K562 (cell line): ENCODE results near the gene GXYLT2. TPM values are rescaled to one million over a fixed set of nuclear protein-coding genes. Genes with fewer than 3 reads are reported as not detected.

Experiments used
- ATAC-seq: fragments of 200-7000 bp; cut with Tn5 transposase; 3 replicates; pipeline ENCODE4 v1.9.1; 2020; ENCODE audit warnings: moderate library complexity
- BruUV-seq: library from RNA; stranded (reverse); fragments of 400-500 nt; replicated peaks from 2 replicates; lab custom pipeline; 2021; lab: Mats Ljungman, UMichigan
- CTCF ChIA-PET: fragments of 300-600 bp; formaldehyde crosslinking; extraction: SDS; loops from one replicate; lab custom pipeline; 2021; ENCODE audit warnings: low intra/inter-chr PET ratio; lab: Yijun Ruan, JAX
- POLR2A ChIA-PET: fragments of 300-600, 350-650 bp; sonication (Branson Sonifier 250); formaldehyde crosslinking; extraction: SDS; loops from one replicate; lab custom pipeline; 2021; ENCODE audit warnings: antibody characterized with exemption, inconsistent platforms; lab: Yijun Ruan, JAX
- DNase-seq, 4 experiments: peaks; one replicate each; pipeline versions ENCODE4 v3.0.0 to v3.0.0-alpha.2; 2011 to 2018; ENCODE audit warnings: low spot score in 3 of 4, mixed read lengths in 3 of 4; ENCODE audit errors: extremely low read depth in 1 of 4
- FAIRE-seq: peaks from 2 replicates; lab custom pipeline; 2011; peaks lifted over from hg19 to GRCh38; lab: Jason Lieb, UNC
- H2AFZ ChIP-seq: 2 replicates; pipeline ENCODE4 v1.6.0; 2011; ENCODE audit warnings: low read depth, low read length, control low read depth, inconsistent platforms
- H3K27ac ChIP-seq: fragments of 200-600 bp; 3 replicates; pipeline ENCODE4 v1.8.0; 2011; ENCODE audit warnings: low read depth, mild to moderate bottlenecking, control low read depth, inconsistent platforms, low read length, moderate library complexity, mixed read lengths; ENCODE audit errors: extremely low read depth
- H3K27me3 ChIP-seq, 2 experiments: fragments of 300-600 bp in 1 of 2; 2 replicates in 1 of 2; 3 replicates in 1 of 2; pipeline versions ENCODE4 v1.6.0 to v1.8.0; 2011; ENCODE audit warnings: inconsistent platforms in 2 of 2, low read length in 2 of 2, mild to moderate bottlenecking in 1 of 2, mixed read lengths in 1 of 2, moderate library complexity in 1 of 2; ENCODE audit not compliant: control insufficient read depth in 2 of 2, insufficient read depth in 2 of 2
- H3K36me3 ChIP-seq: fragments of 300-600 bp; 3 replicates; pipeline ENCODE4 v1.8.0; 2011; ENCODE audit warnings: mild to moderate bottlenecking, low read length, inconsistent platforms; ENCODE audit not compliant: control insufficient read depth, insufficient read depth
- H3K4me1 ChIP-seq, 2 experiments: fragments of 200-600 bp in 1 of 2; replicated peaks in 1 of 2; 2 replicates in 1 of 2; 3 replicates in 1 of 2; pipeline versions ENCODE4 v1.5.1 to v1.8.0; 2011; ENCODE audit warnings: inconsistent platforms in 2 of 2, low read length in 2 of 2, mild to moderate bottlenecking in 1 of 2, mixed read lengths in 1 of 2, moderate library complexity in 1 of 2; ENCODE audit not compliant: control insufficient read depth in 2 of 2, insufficient read depth in 2 of 2
- H3K4me2 ChIP-seq: 2 replicates; pipeline ENCODE4 v1.6.1; 2011; ENCODE audit warnings: low read length, control low read depth, inconsistent platforms, mixed read lengths; ENCODE audit not compliant: insufficient read depth
- H3K4me3 ChIP-seq: fragments of 200-600 bp; sonication (generic), shearing (Covaris generic); 2 replicates; pipeline ENCODE4 v1.5.1; 2016; ENCODE audit warnings: control low read depth, inconsistent platforms
- H3K79me2 ChIP-seq: fragments of 200-600 bp; 3 replicates; pipeline ENCODE4 v1.8.0; 2011; ENCODE audit warnings: low read length, inconsistent platforms; ENCODE audit not compliant: control insufficient read depth, insufficient read depth
- H3K9ac ChIP-seq, 2 experiments: 2 replicates each; pipeline versions ENCODE4 v1.6.0 to v1.6.1; 2011; ENCODE audit warnings: low read depth in 2 of 2, low read length in 2 of 2, control low read depth in 1 of 2, inconsistent platforms in 1 of 2, mild to moderate bottlenecking in 1 of 2, mixed read lengths in 1 of 2; ENCODE audit not compliant: insufficient read depth in 1 of 2
- H3K9me1 ChIP-seq: one replicate; pipeline ENCODE4 v1.6.0; 2011; ENCODE audit warnings: inconsistent platforms, mild to moderate bottlenecking, low read length, moderate library complexity; ENCODE audit not compliant: control insufficient read depth, insufficient read depth
- H3K9me3 ChIP-seq: replicated peaks from 2 replicates; pipeline ENCODE4 v1.5.1; 2011; ENCODE audit warnings: low read depth, low read length, inconsistent platforms; ENCODE audit not compliant: control insufficient read depth, insufficient read depth
- H4K20me1 ChIP-seq: replicated peaks from 2 replicates; pipeline ENCODE4 v1.6.1; 2011; ENCODE audit warnings: low read length, inconsistent platforms, mixed read lengths; ENCODE audit not compliant: control insufficient read depth, insufficient read depth
- CBFB ChIP-seq: sonication (generic); formaldehyde crosslinking; IDR thresholded peaks from 2 replicates; pipeline ENCODE4 v1.4.0; 2020; ENCODE audit warnings: mild to moderate bottlenecking, missing genetic modification reagents
- CBX2 ChIP-seq: fragments of 200-600 bp; sonication (generic); IDR thresholded peaks from one replicate; pipeline ENCODE4 v1.6.1; 2012; ENCODE audit warnings: mild to moderate bottlenecking, low read length, inconsistent platforms; ENCODE audit not compliant: insufficient read depth, poor library complexity, severe bottlenecking
- ETS2 ChIP-seq: IDR thresholded peaks from 2 replicates; pipeline ENCODE4 v1.6.1; 2016; ENCODE audit warnings: borderline replicate concordance, missing genetic modification characterization, mild to moderate bottlenecking, moderate library complexity, missing compliant biosample characterization; ENCODE audit not compliant: poor library complexity, severe bottlenecking
- FUS ChIP-seq: fragments of 200-400 bp; formaldehyde crosslinking; optimal IDR thresholded peaks from 2 replicates; pipeline ENCODE3; 2017; ENCODE audit warnings: low read depth, low read length
- GTF2A2 ChIP-seq: IDR thresholded peaks from 2 replicates; pipeline ENCODE4 v1.6.1; 2016; ENCODE audit warnings: mild to moderate bottlenecking, missing genetic modification characterization, missing compliant biosample characterization
- HDAC2 ChIP-seq: fragments of 450-650 bp; IDR thresholded peaks from 2 replicates; pipeline ENCODE4 v1.6.1; 2016; ENCODE audit warnings: mild to moderate bottlenecking
- MAFF ChIP-seq: IDR thresholded peaks from 2 replicates; pipeline ENCODE4 v1.6.1; 2012; ENCODE audit warnings: low read length, improper control_type of control experiment
- MEF2A ChIP-seq: IDR thresholded peaks from 2 replicates; pipeline ENCODE4 v1.6.1; 2011; ENCODE audit warnings: low read depth, mild to moderate bottlenecking, low read length, moderate library complexity; ENCODE audit not compliant: control insufficient read depth
- MYC ChIP-seq, 2 experiments: fragments of 250-450 bp in 1 of 2; sonication (Bioruptor Pico) in 1 of 2; IDR thresholded peaks; 2 replicates each; pipeline versions ENCODE4 v1.5.1 to v1.6.1; 2012 to 2021; ENCODE audit warnings: low read depth in 2 of 2, borderline replicate concordance in 1 of 2, improper control_type of control experiment in 1 of 2, low read length in 1 of 2, mild to moderate bottlenecking in 1 of 2, moderate library complexity in 1 of 2
- PRPF4 ChIP-seq: fragments of 200-400 bp; formaldehyde crosslinking; IDR thresholded peaks from one replicate; pipeline ENCODE4 v1.6.1; 2017; ENCODE audit warnings: low read length, low read depth, mild to moderate bottlenecking; ENCODE audit not compliant: insufficient read depth, poor library complexity, severe bottlenecking
- RBM22 ChIP-seq: fragments of 200-400 bp; formaldehyde crosslinking; IDR thresholded peaks from 2 replicates; pipeline ENCODE4 v1.6.1; 2018; ENCODE audit warnings: low read length, low read depth; ENCODE audit not compliant: poor library complexity, severe bottlenecking
- SAP30 ChIP-seq: fragments of 200-600 bp; sonication (generic); IDR thresholded peaks from 2 replicates; pipeline ENCODE4 v1.6.1; 2012; ENCODE audit warnings: borderline replicate concordance, low read depth, mild to moderate bottlenecking, moderate library complexity, low read length, control low read depth, inconsistent platforms; ENCODE audit not compliant: insufficient read depth, poor library complexity, severe bottlenecking
- SETDB1 ChIP-seq: IDR thresholded peaks from one replicate; pipeline ENCODE4 v1.6.1; 2012; ENCODE audit warnings: low read length, control low read depth, inconsistent platforms
- SNIP1 ChIP-seq: fragments of 450-650 bp; IDR thresholded peaks from 2 replicates; pipeline ENCODE4 v1.7.1; 2017; ENCODE audit warnings: low read depth, mild to moderate bottlenecking
- SREBF2 ChIP-seq: sonication (generic); formaldehyde crosslinking; IDR thresholded peaks from 2 replicates; pipeline ENCODE4 v1.4.0; 2020; ENCODE audit warnings: mild to moderate bottlenecking, missing genetic modification reagents
- ZNF23 ChIP-seq: fragments of 250-450 bp; sonication (Bioruptor Pico); IDR thresholded peaks from 2 replicates; pipeline ENCODE4 v1.4.0; 2020; ENCODE audit warnings: mild to moderate bottlenecking
- ZNF274 ChIP-seq: IDR thresholded peaks from 2 replicates; pipeline ENCODE4 v1.6.1; 2011; ENCODE audit warnings: low read depth, mild to moderate bottlenecking, low read length, moderate library complexity, borderline replicate concordance
- ZNF551 ChIP-seq: fragments of 250-450 bp; sonication (Bioruptor Pico); IDR thresholded peaks from 2 replicates; pipeline ENCODE4 v1.5.0; 2021; ENCODE audit warnings: mild to moderate bottlenecking, moderate library complexity
- ZNF586 ChIP-seq: fragments of 450-650 bp; formaldehyde crosslinking; conservative IDR thresholded peaks from 2 replicates; pipeline ENCODE4 v1.4.0; 2020; ENCODE audit warnings: mild to moderate bottlenecking, moderate library complexity
- WGBS: fragments of 100-300 bp; shearing (Covaris generic); methylation state at CpG from one replicate; pipeline ENCODE4 v1.1.6; 2016; ENCODE audit warnings: low coverage, mixed read lengths; ENCODE audit not compliant: insufficient coverage; ENCODE audit errors: missing lambda C conversion rate; 5-methylcytosine and 5-hydroxymethylcytosine counted together
- in situ Hi-C: fragments of 300-500 bp; cut with MboI; formaldehyde crosslinking; loops from 4 replicates; pipeline ENCODE4 v1.15.0; 2018; ENCODE audit warnings: inconsistent platforms, mixed read lengths
- intact Hi-C: fragments of 100-400 bp; cut with micrococcal nuclease; formaldehyde crosslinking; loops from 2 replicates; pipeline ENCODE4 v1.14.2; 2022
- polyA plus RNA-seq, 8 experiments: library from polyadenylated mRNA; depleted of rRNA in 4 of 8; stranded (reverse) in 5 of 8; unstranded in 3 of 8; fragments of >200 nt; fragmentation: Nextera tagmentation in 2 of 8; fragmentation: Illumina TruSeq in 1 of 8; extraction: Ambion mirVana in 2 of 8; extraction: Trizol in 1 of 8; gene quantifications; 2 replicates each; pipeline versions ENCODE4 v1.2.1 to v1.2.3, GENCODE V29; 2011 to 2014; ENCODE audit warnings: inconsistent platforms in 1 of 8, missing spikeins in 1 of 8
- total RNA-seq, 7 experiments: library from RNA; depleted of rRNA in 6 of 7; stranded (reverse); fragments of >200 nt in 6 of 7; fragmentation: Illumina TruSeq in 2 of 7; extraction: Trizol in 2 of 7; gene quantifications; 2 replicates each; pipeline versions ENCODE4 v1.2.1 to v1.2.3, GENCODE V29; 2011 to 2021; ENCODE audit warnings: low replicate concordance in 1 of 7
- TF ChIP-seq, protein P1 (sequence below): sonication (generic); formaldehyde crosslinking; IDR thresholded peaks from 2 replicates; pipeline ENCODE4 v1.8.1; 2023; ENCODE audit warnings: mild to moderate bottlenecking, missing genetic modification reagents

The GXYLT2 gene
- total and polyA plus RNA-seq, 9 of the 15 experiments (the other 6 are each of a cell fraction or from before 2014, with no cell fraction given) = 0.71 to 6.0 (median 3.3) TPM

DNA sequence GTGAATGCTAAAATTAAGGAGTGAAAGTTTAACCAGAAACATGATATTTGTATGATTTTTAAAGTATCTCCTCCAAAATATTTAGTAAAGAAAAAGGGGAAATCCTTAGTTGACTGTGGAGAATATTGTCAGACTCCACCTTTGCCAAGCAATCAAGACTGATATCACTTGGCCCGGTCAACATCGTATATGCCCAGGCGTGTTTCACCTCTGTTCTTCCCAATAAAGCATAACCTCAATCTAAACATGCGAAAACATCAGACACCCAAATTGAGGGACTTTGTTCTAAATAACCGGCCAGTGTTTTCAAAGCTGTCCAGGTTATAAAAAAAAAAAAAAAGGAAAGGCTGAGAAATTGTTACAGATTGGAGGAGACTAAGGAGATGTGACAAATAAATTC lies 54.6 kb downstream of the GXYLT2 start:
- Histone ChIP-seq H3K4me2 (no peak overlapping the region), H3K27me3 (no peaks in the 10 kb centered on the region), H3K9ac (no peak overlapping the region), H3K79me2 (no peaks in the 10 kb centered on the region), H3K36me3 (no peaks in the 10 kb centered on the region), H2AFZ (no peak overlapping the region), H3K4me1 (peaks cover 0 to 4% of the 10 kb centered on the region in 2 experiments; a peak in 2 of 5 replicates), H3K4me3 (no peak overlapping the region), H3K9me1 (no peaks in the 10 kb centered on the region), H4K20me1 (no peaks in the 10 kb centered on the region), H3K9me3 (no peaks in the 10 kb centered on the region), H3K27ac (no peak overlapping the region)
- BruUV-seq = no TSS peak
- ATAC-seq (no peak), DNase-seq (no peak), FAIRE-seq (no peak)
- 85% methylated on average over 5 of the region's 5 CpGs for WGBS
- TF ChIP-seq CBFB (CRISPR knock-in tag) = no peak
- TF ChIP-seq ETS2 = no peak
- no peak for TF ChIP-seq FUS
- TF ChIP-seq MYC (IDR thresholded peaks at IDR 0.05; ENCODE audit: low read depth, low read length) = no peak
- TF ChIP-seq MYC (CRISPR knock-in tag; IDR thresholded peaks at IDR 0.05; ENCODE audit: borderline replicate concordance, low read depth) = no peak
- no peak for TF ChIP-seq PRPF4
- no peak for TF ChIP-seq SREBF2
- TF ChIP-seq CBX2 = no peak
- TF ChIP-seq SNIP1 = no peak
- TF ChIP-seq ZNF586 = no peak
- no peak for TF ChIP-seq SAP30
- TF ChIP-seq HDAC2 = no peak
- TF ChIP-seq RBM22 = no peak
- no peak for TF ChIP-seq MEF2A
- no peak for TF ChIP-seq ZNF551 (CRISPR knock-in tag)
- no peak for TF ChIP-seq ZNF23
- TF ChIP-seq, protein P1, sequence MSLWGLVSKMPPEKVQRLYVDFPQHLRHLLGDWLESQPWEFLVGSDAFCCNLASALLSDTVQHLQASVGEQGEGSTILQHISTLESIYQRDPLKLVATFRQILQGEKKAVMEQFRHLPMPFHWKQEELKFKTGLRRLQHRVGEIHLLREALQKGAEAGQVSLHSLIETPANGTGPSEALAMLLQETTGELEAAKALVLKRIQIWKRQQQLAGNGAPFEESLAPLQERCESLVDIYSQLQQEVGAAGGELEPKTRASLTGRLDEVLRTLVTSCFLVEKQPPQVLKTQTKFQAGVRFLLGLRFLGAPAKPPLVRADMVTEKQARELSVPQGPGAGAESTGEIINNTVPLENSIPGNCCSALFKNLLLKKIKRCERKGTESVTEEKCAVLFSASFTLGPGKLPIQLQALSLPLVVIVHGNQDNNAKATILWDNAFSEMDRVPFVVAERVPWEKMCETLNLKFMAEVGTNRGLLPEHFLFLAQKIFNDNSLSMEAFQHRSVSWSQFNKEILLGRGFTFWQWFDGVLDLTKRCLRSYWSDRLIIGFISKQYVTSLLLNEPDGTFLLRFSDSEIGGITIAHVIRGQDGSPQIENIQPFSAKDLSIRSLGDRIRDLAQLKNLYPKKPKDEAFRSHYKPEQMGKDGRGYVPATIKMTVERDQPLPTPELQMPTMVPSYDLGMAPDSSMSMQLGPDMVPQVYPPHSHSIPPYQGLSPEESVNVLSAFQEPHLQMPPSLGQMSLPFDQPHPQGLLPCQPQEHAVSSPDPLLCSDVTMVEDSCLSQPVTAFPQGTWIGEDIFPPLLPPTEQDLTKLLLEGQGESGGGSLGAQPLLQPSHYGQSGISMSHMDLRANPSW (CRISPR knock-in tag) = no peak
- TF ChIP-seq MAFF = no peak
- no peak for TF ChIP-seq GTF2A2 (tag)
- no peak for TF ChIP-seq ZNF274
- TF ChIP-seq SETDB1 = no peak
- POLR2A ChIA-PET = no interaction called here
- in situ Hi-C loops = no loop called here
- CTCF ChIA-PET = no interaction called here
- intact Hi-C loops = no loop called here
